GM19438 (cell line): ENCODE results near the gene DGKH.
"Not testable (repeated sequence)": the region's sequence is repeated elsewhere in the genome, so short reads cannot be mapped to it uniquely, and the experiment has no call there.

ENCODE experiments used
- ATAC-seq: cut with Tn5 transposase; IDR thresholded peaks from one replicate; pipeline ENCODE4 v1.9.1; 2021; ENCODE audit warnings: low read depth; ENCODE audit not compliant: unreplicated experiment

DGKH gene

GRCh38 chr13:42219051-42219450, 170.6 kb downstream of the DGKH start:
- ATAC-seq: no peak

GRCh38 chr13:42219876-42220275, 171.4 kb downstream of the DGKH start:
- no peak for ATAC-seq

GRCh38 chr13:42221121-42221765, 172.8 kb downstream of the DGKH start:
- ATAC-seq: no peak

GRCh38 chr13:42223681-42224080, 175.2 kb downstream of the DGKH start:
- ATAC-seq: no peak

GRCh38 chr13:42225051-42225450, 176.6 kb downstream of the DGKH start:
- no peak for ATAC-seq

GRCh38 chr13:42226759-42227158, 178.3 kb downstream of the DGKH start:
- not testable (repeated sequence) for ATAC-seq

- no peak for ATAC-seq
Observed at GRCh38 chr13:42228527-42228926, 180.1 kb downstream of the DGKH start.

- no peak for ATAC-seq
Observed at GRCh38 chr13:42229287-42229686, 180.8 kb downstream of the DGKH start.

- ATAC-seq: no peak
Observed at GRCh38 chr13:42232671-42233070, 184.2 kb downstream of the DGKH start.

- no peak for ATAC-seq
Observed at GRCh38 chr13:42233726-42234125, 185.3 kb downstream of the DGKH start.

GRCh38 chr13:42239161-42239560, 190.7 kb downstream of the DGKH start:
- ATAC-seq: no peak

GRCh38 chr13:42239644-42240043, 191.2 kb downstream of the DGKH start:
- ATAC-seq: no peak

- ATAC-seq: no peak
Observed at GRCh38 chr13:42246541-42246940, 198.1 kb downstream of the DGKH start.

- ATAC-seq: no peak
Observed at GRCh38 chr13:42247883-42248282, 199.4 kb downstream of the DGKH start.

- no peak for ATAC-seq
Observed at GRCh38 chr13:42255886-42256285, 207.4 kb downstream of the DGKH start.

GRCh38 chr13:42258747-42259146, 210.3 kb downstream of the DGKH start:
- no peak for ATAC-seq

- ATAC-seq: no peak
Observed at GRCh38 chr13:42259515-42259914, 211.1 kb downstream of the DGKH start.

- ATAC-seq: no peak
Observed at GRCh38 chr13:42260903-42261654, 212.6 kb downstream of the DGKH start.

GRCh38 chr13:42266473-42266872, 218.0 kb downstream of the DGKH start:
- no peak for ATAC-seq

GRCh38 chr13:42270160-42270856, 221.9 kb downstream of the DGKH start:
- ATAC-seq: no peak

- ATAC-seq: no peak
Observed at GRCh38 chr13:42270857-42271215, 222.4 kb downstream of the DGKH start.
